Panc1 (cell line): ENCODE data around the gene USH1G. TPM values are rescaled to one million over a fixed set of nuclear protein-coding genes. Genes with fewer than 3 reads are reported as not detected.

Experiments
- ATAC-seq: fragments of 200-7000 bp; cut with Tn5 transposase; 2 replicates; pipeline ENCODE4 v1.9.1; 2020; ENCODE audit warnings: mild to moderate bottlenecking, moderate library complexity
- BruUV-seq: library from RNA; stranded (reverse); fragments of 400-500 nt; replicated peaks from 2 replicates; lab custom pipeline; 2021; lab: Mats Ljungman, UMichigan
- CTCF ChIA-PET: fragments of 300-600 bp; sonication (Branson Sonifier 250); formaldehyde crosslinking; loops from one replicate; lab custom pipeline; 2022; ENCODE audit warnings: antibody characterized with exemption; lab: Charles Lee
- POLR2A ChIA-PET: fragments of 300-600 bp; sonication (Branson Sonifier 250); formaldehyde crosslinking; loops from one replicate; lab custom pipeline; 2022; ENCODE audit warnings: antibody characterized with exemption; lab: Charles Lee
- DNase-seq: peaks from one replicate; pipeline ENCODE4 v3.0.0-alpha.2; 2010; ENCODE audit warnings: low read depth, low spot score
- H3K27ac ChIP-seq: 2 replicates; pipeline ENCODE4 v1.5.1; 2011; ENCODE audit warnings: mild to moderate bottlenecking, low read length, inconsistent platforms
- H3K27me3 ChIP-seq: fragments of 200-500 bp; sonication (Bioruptor generic); 2 replicates; pipeline ENCODE4 v1.6.0; 2014; ENCODE audit warnings: low read length, inconsistent platforms; ENCODE audit not compliant: control insufficient read depth, insufficient read depth
- H3K36me3 ChIP-seq: fragments of 200-500 bp; sonication (Bioruptor generic); 2 replicates; pipeline ENCODE4 v1.5.1; 2014; ENCODE audit warnings: inconsistent platforms, mild to moderate bottlenecking, low read length, moderate library complexity; ENCODE audit not compliant: control insufficient read depth, insufficient read depth
- H3K4me1 ChIP-seq: 2 replicates; pipeline ENCODE4 v1.5.1; 2011; ENCODE audit warnings: inconsistent platforms, mild to moderate bottlenecking, low read length, moderate library complexity; ENCODE audit not compliant: control insufficient read depth, insufficient read depth
- H3K4me3 ChIP-seq, 2 experiments: 2 replicates each; pipeline ENCODE4 v1.5.1; 2011 to 2012; ENCODE audit warnings: low read depth in 2 of 2, low read length in 2 of 2, mild to moderate bottlenecking in 2 of 2, inconsistent platforms in 1 of 2, moderate library complexity in 1 of 2
- H3K9me3 ChIP-seq: fragments of 200-500 bp; sonication (Bioruptor generic); 2 replicates; pipeline ENCODE4 v1.5.1; 2014; ENCODE audit warnings: low read depth, mild to moderate bottlenecking, inconsistent platforms, low read length, moderate library complexity; ENCODE audit not compliant: control insufficient read depth, insufficient read depth
- POLR2AphosphoS5 ChIP-seq: IDR thresholded peaks from 2 replicates; pipeline ENCODE4 v1.6.1; 2012; ENCODE audit warnings: mild to moderate bottlenecking, low read depth, low read length, moderate library complexity
- SIN3A ChIP-seq: IDR thresholded peaks from 2 replicates; pipeline ENCODE4 v1.6.1; 2012; ENCODE audit warnings: low read depth, mild to moderate bottlenecking, low read length, moderate library complexity, borderline replicate concordance; ENCODE audit not compliant: insufficient read depth
- TCF7L2 ChIP-seq: IDR thresholded peaks from 2 replicates; pipeline ENCODE4 v1.6.1; 2011; ENCODE audit warnings: mild to moderate bottlenecking, low read depth, low read length, inconsistent platforms
- in situ Hi-C: cut with HindIII; loops from 2 replicates; pipeline ENCODE4 v1.10.0; 2016; ENCODE audit warnings: low sequenced_read_pairs, low pct_unique_long_range_greater_than_20kb
- intact Hi-C: fragments of 100-400 bp; cut with micrococcal nuclease; formaldehyde crosslinking; loops from one replicate; pipeline ENCODE4 v1.10.0; 2022; ENCODE audit not compliant: unreplicated experiment
- total RNA-seq: library from RNA; stranded (reverse); gene quantifications from one replicate; pipeline ENCODE4 v1.2.1, GENCODE V29; 2021; ENCODE audit not compliant: unreplicated experiment
- TF ChIP-seq, protein P1 (sequence below): fragments of 450-650 bp; IDR thresholded peaks from 2 replicates; pipeline ENCODE4 v1.5.1; 2017; ENCODE audit warnings: mild to moderate bottlenecking
- TF ChIP-seq, protein P2 (sequence below), 2 experiments: IDR thresholded peaks; 2 replicates each; pipeline ENCODE4 v1.6.1; 2011 to 2012; ENCODE audit warnings: low read depth in 2 of 2, control low read depth in 1 of 2, low read length in 1 of 2, mild to moderate bottlenecking in 1 of 2, moderate library complexity in 1 of 2; ENCODE audit not compliant: insufficient read depth in 1 of 2

Gene USH1G
- total RNA-seq, 1 experiment from 2014 or later: not detected

DNA sequence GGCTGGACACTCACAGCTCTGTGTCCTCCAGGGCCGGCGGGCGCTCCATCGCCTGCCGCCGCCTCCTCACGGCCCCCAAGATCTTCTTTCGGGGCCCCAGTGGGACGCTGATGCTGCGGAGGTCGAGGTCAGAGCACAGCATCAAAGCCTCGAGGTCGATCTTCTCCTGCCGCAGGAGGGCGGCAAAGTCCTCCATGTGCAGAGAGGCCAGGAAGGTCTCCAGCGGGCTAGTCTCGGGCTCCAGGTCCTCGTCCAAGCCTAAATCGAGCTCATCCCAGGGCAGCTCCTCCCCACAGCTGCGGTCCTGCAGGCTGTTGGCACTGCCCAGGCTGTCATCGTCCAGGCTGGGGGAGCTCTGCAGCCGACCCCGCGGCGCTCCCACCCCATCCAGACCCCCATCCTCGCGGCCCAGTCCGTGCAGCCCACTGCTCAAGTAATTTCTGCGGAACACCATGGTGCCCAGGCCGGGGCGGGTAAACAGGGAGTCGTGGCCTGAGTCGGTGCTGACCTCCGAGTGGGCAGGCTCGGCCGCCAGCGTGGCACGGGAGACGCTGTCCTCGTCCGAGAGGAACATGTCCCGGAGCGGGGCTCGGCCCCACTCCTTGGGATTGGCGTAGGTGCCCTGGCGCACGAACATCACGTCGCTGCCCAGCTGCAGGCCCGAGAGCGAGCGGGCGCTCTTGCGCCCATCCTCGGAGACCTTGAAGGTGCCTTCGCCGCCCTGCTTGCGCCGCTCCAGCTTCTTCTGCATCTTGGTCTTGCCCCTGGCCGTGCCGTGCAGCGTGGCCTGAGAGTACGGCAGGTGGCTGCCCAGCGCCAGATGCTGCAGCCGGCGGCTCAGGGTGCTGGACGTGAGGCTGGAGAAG, 3.4 kb downstream of the USH1G start:
- POLR2A ChIA-PET: no interaction called here
- no TSS peak for BruUV-seq
- no peak for DNase-seq

DNA sequence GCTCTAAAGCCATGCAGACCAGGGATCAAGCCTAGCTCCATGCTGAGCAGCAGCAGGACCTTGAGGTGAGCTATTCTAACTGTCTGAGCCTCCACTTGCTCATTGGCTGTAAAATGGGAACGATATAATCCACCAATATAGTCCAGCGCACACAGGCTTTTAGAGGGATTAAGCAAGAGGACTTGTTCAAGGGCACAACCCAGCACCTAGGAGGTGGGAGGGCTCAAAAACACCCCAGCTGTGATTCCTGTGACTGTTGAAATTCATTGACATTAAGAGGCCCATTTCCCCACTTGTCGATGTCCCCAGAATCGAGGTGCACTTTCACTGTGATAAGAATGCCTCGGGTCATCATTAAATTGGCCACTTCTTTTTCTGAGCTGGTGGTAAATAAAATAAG, 4.1 kb downstream of the USH1G start:
- POLR2A ChIA-PET: no interaction called here
- Histone ChIP-seq H3K36me3 (peaks cover 5% of the 10 kb centered on the region; the same call in 1 of the 2 replicates), H3K4me1 (peaks cover 4% of the 10 kb centered on the region; the same call in 1 of the 2 replicates), H3K27ac (no peak overlapping the region), H3K9me3 (no peaks in the 10 kb centered on the region), H3K4me3 (no peak overlapping the region), H3K27me3 (peaks cover 7% of the 10 kb centered on the region; the same call in 1 of the 2 replicates)
- CTCF ChIA-PET: interaction anchor here (0.7 to 3.4 kb wide), 4 partner anchors 12 to 42 kb away, joined by 5 to 41 read pairs (median 18); no protein-coding TSS in a partner anchor
- no peak for TF ChIP-seq POLR2AphosphoS5
- TF ChIP-seq, protein P1, sequence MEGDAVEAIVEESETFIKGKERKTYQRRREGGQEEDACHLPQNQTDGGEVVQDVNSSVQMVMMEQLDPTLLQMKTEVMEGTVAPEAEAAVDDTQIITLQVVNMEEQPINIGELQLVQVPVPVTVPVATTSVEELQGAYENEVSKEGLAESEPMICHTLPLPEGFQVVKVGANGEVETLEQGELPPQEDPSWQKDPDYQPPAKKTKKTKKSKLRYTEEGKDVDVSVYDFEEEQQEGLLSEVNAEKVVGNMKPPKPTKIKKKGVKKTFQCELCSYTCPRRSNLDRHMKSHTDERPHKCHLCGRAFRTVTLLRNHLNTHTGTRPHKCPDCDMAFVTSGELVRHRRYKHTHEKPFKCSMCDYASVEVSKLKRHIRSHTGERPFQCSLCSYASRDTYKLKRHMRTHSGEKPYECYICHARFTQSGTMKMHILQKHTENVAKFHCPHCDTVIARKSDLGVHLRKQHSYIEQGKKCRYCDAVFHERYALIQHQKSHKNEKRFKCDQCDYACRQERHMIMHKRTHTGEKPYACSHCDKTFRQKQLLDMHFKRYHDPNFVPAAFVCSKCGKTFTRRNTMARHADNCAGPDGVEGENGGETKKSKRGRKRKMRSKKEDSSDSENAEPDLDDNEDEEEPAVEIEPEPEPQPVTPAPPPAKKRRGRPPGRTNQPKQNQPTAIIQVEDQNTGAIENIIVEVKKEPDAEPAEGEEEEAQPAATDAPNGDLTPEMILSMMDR: no peak
- TF ChIP-seq, protein P2, sequence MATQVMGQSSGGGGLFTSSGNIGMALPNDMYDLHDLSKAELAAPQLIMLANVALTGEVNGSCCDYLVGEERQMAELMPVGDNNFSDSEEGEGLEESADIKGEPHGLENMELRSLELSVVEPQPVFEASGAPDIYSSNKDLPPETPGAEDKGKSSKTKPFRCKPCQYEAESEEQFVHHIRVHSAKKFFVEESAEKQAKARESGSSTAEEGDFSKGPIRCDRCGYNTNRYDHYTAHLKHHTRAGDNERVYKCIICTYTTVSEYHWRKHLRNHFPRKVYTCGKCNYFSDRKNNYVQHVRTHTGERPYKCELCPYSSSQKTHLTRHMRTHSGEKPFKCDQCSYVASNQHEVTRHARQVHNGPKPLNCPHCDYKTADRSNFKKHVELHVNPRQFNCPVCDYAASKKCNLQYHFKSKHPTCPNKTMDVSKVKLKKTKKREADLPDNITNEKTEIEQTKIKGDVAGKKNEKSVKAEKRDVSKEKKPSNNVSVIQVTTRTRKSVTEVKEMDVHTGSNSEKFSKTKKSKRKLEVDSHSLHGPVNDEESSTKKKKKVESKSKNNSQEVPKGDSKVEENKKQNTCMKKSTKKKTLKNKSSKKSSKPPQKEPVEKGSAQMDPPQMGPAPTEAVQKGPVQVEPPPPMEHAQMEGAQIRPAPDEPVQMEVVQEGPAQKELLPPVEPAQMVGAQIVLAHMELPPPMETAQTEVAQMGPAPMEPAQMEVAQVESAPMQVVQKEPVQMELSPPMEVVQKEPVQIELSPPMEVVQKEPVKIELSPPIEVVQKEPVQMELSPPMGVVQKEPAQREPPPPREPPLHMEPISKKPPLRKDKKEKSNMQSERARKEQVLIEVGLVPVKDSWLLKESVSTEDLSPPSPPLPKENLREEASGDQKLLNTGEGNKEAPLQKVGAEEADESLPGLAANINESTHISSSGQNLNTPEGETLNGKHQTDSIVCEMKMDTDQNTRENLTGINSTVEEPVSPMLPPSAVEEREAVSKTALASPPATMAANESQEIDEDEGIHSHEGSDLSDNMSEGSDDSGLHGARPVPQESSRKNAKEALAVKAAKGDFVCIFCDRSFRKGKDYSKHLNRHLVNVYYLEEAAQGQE (IDR thresholded peaks at IDR 0.05; ENCODE audit: insufficient read depth in 1 of 2, low read depth in 2 of 2, low read length in 1 of 2): no peak
- TF ChIP-seq SIN3A: no peak
- TF ChIP-seq TCF7L2: no peak
- no TSS peak for BruUV-seq
- in situ Hi-C loops: no loop called here
- DNase-seq (no peak), ATAC-seq (no peak)
- intact Hi-C loops: no loop called here

More for the DNA sequence above, 3.4 kb downstream of the USH1G start:
- H3K27ac ChIP-seq: no peak overlapping the region
- peak; percentile 68 for ATAC-seq
- peak; percentile 22; the same call in 1 of the 2 replicates for TF ChIP-seq TCF7L2
- TF ChIP-seq, protein P1: peak; percentile 80
- no peak for TF ChIP-seq POLR2AphosphoS5
- intact Hi-C loops (no loop called here), in situ Hi-C loops (no loop called here)
- H3K4me3 ChIP-seq: no peak overlapping the region
- H3K4me1 ChIP-seq: peaks cover 4% of the 10 kb centered on the region; the same call in 1 of the 2 replicates
- CTCF ChIA-PET: interaction anchor here (0.6 to 3.4 kb wide), 5 partner anchors 9 to 135 kb away, joined by 3 to 41 read pairs (median 5); no protein-coding TSS in a partner anchor
- no peaks in the 10 kb centered on the region for H3K9me3 ChIP-seq
- H3K36me3 ChIP-seq: peaks cover 5% of the 10 kb centered on the region; the same call in 1 of the 2 replicates
- peaks cover 11% of the 10 kb centered on the region; the same call in 1 of the 2 replicates for H3K27me3 ChIP-seq
